GM12873 (cell line): ENCODE data around the gene SLC7A1.

Experiments
- TF ChIP-seq, protein P1 (sequence below): IDR thresholded peaks from 2 replicates; pipeline ENCODE4 v1.5.1; 2012; ENCODE audit warnings: low read depth, mild to moderate bottlenecking, moderate library complexity, low read length, control low read depth; ENCODE audit not compliant: insufficient read depth; ENCODE audit errors: missing control alignments

SLC7A1 gene

DNA sequence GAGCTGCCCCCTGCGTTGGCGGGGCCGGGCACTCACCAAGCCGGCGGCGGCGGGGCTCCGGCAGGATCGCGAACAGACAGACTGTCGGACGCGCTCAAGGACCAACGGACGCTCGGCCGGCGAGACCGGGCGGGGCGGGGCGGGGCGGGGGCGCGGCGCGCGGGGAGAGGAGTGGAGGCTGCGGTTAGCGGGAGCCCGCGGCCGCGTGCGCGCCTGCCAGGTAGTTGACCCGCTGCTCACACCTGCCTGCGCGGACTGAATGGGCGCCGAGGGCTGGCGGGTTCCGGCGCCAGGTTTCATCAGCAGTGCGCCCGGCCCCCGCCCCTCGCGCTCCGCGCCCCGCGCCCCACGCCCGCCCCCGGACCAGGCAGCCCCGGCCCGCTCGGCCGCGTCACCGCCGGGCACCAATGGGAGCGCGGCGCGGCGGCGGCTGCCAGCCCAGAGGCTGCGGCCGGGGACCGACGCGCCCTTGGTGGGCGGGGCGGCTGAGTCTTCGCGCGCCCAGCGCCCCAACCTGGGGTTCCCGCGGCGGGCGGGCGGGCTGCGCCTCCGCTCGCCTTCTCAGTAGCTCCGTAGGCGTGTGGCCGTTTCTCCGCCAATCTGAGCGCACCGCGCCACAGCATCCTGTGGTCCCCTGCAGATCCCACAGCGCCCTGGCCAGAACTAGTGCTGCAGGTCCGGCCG lies at the start of gene SLC7A1:
Gene SLC7A1, minus strand, starts transcription at position 309 of the 684 bp plus-strand sequence. CDS start 59,500 bp downstream, outside the sequence.
- TF ChIP-seq, protein P1, sequence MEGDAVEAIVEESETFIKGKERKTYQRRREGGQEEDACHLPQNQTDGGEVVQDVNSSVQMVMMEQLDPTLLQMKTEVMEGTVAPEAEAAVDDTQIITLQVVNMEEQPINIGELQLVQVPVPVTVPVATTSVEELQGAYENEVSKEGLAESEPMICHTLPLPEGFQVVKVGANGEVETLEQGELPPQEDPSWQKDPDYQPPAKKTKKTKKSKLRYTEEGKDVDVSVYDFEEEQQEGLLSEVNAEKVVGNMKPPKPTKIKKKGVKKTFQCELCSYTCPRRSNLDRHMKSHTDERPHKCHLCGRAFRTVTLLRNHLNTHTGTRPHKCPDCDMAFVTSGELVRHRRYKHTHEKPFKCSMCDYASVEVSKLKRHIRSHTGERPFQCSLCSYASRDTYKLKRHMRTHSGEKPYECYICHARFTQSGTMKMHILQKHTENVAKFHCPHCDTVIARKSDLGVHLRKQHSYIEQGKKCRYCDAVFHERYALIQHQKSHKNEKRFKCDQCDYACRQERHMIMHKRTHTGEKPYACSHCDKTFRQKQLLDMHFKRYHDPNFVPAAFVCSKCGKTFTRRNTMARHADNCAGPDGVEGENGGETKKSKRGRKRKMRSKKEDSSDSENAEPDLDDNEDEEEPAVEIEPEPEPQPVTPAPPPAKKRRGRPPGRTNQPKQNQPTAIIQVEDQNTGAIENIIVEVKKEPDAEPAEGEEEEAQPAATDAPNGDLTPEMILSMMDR = peak; percentile 21

DNA sequence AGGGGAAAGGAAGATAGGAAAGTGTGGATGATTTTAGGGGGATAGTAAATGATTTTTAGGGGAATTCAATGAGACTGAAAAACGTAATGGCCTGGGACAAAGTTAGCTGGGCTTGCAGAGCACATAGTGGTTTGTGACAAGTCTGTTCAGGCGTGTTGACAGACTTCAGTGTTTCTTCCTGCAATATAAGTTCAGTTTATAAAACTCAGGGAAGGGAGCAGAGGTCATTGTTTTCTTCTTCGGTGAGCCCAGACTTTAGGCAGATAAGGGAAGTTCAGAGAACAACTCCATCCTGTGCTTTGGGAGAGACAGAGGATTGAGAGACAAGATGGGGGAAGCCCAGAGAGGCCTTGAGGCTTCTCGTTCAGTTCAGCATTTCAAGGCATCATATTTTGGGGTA lies 45.2 kb upstream of the SLC7A1 start:
- TF ChIP-seq, protein P1 = no peak

DNA sequence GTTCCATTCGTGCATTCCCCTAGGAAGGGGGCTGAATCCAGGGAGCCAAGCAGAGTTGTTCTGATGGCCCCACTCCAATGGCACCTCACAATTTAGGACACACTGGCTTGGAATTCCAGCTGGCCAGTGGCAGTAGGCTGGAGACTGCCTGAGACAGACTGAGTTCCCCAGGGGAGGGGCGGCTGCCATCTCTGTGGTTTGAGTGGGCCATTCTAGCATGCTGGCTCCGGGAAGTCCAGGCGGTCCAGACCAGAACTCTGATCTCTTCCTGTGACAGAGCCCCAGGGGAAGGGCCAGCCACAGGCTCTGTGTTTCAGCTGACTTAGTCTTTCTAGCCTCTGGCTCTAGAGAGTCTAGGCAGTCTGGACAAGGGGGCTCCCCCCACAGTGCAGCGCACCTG lies 29.5 kb upstream of the SLC7A1 start:
- TF ChIP-seq, protein P1 = no peak

DNA sequence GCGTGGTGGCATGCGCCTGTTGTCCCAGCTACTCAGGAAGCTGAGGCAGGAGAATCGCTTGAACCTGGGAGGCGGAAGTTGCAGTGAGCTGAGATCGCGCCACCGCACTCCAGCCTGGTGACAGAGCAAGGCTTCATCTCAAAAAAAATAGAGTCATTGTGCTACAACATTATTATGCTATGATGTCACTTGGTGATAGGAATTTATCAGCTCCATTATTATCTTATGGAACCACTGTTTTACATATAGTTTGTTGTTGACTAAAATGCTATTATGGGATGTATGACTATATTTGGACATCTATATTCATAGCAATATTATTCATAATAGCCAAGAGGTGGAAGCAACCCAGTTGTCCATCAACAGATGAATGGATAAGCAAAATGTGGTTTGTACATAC lies 26.4 kb upstream of the SLC7A1 start:
- TF ChIP-seq, protein P1 = no peak

- TF ChIP-seq, protein P1 = no peak
Measured at GRCh38 chr13:29621051-29621800, 25.7 kb upstream of the SLC7A1 start.

DNA sequence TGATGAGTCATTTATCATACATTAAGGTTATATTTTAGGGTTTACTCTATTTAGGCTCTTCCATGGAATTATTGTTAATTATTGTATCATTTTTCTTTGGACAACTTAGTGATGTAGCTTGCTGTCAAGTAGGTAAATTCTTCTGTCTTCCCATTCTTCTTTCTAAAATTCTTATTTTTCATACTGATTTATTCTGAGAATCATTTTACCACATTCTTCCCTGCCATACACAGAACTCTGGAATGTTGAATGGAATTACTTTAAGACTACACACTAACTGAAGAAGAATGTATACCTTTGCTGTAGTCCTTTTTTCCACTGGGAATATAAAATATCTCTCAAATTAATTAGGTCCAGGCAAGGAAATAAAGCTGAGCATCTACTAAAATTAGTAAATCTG lies 24.5 kb upstream of the SLC7A1 start:
- TF ChIP-seq, protein P1 = no peak

DNA sequence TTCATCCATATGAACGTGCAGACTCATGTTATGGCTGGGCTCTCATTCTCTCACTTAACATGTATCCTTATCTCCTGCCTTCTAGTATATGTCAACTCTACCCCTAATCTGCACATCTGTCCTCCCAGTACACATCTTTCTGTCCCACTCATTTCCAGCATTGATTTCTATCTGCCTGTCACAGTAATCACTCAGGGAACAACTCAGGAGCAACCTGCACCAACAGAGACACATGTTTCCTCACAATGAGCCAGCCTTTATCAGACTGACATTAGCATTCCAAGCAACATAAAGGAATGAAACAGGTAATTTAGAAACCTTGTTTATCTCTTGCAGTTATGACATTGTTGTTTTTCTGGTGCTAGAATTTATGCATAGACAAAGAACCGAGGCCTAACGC lies 17.6 kb upstream of the SLC7A1 start:
- TF ChIP-seq, protein P1 = no peak
